GM21786 (cell line): ENCODE data around the gene PPIG.
A peak's percentile ranks its signal among the peaks of the same experiment; 100 is the strongest.
"Not testable (repeated sequence)": the region's sequence is repeated elsewhere in the genome, so short reads cannot be mapped to it uniquely, and the experiment has no call there.

Experiments used
- ATAC-seq: cut with Tn5 transposase; IDR thresholded peaks from one replicate; pipeline ENCODE4 v1.9.1; 2021; ENCODE audit not compliant: unreplicated experiment

PPIG gene

GRCh38 chr2:169584005-169584877, at the start of gene PPIG:
Gene PPIG (plus strand): TSS chr2:169584351. CDS start chr2:169604042, 19,691 bp downstream.
- ATAC-seq: peak; percentile 91

- ATAC-seq: not testable (repeated sequence)
These were observed 44.7 kb upstream of the PPIG start for GRCh38 chr2:169539460-169539859.

GRCh38 chr2:169540146-169540545, 44.0 kb upstream of the PPIG start:
- no peak for ATAC-seq

- no peak for ATAC-seq
These were observed 41.7 kb upstream of the PPIG start for GRCh38 chr2:169542433-169542832.

- no peak for ATAC-seq
These were observed 37.4 kb upstream of the PPIG start for GRCh38 chr2:169546756-169547155.

- ATAC-seq: no peak
These were observed 22.8 kb upstream of the PPIG start for GRCh38 chr2:169561364-169561763.

- ATAC-seq: not testable (repeated sequence)
These were observed 22.1 kb upstream of the PPIG start for GRCh38 chr2:169562084-169562483.

- no peak for ATAC-seq
These were observed 21.6 kb upstream of the PPIG start for GRCh38 chr2:169562519-169562918.

GRCh38 chr2:169565686-169566085, 18.5 kb upstream of the PPIG start:
- no peak for ATAC-seq

GRCh38 chr2:169569948-169570347, 14.2 kb upstream of the PPIG start:
- ATAC-seq: no peak

GRCh38 chr2:169570752-169571151, 13.4 kb upstream of the PPIG start:
- not testable (repeated sequence) for ATAC-seq

- no peak for ATAC-seq
These were observed 12.6 kb upstream of the PPIG start for GRCh38 chr2:169571571-169571970.

GRCh38 chr2:169572189-169572588, 12.0 kb upstream of the PPIG start:
- ATAC-seq: no peak

GRCh38 chr2:169572821-169573159, 11.4 kb upstream of the PPIG start:
- ATAC-seq: no peak

GRCh38 chr2:169573160-169573973, 10.8 kb upstream of the PPIG start, which contains the start of gene FASTKD1:
Gene FASTKD1 (minus strand): TSS chr2:169573865. CDS start chr2:169572029, 1,836 bp downstream.
- peak; percentile 99 for ATAC-seq

GRCh38 chr2:169573974-169574299, 10.2 kb upstream of the PPIG start:
- ATAC-seq: no peak

- not testable (repeated sequence) for ATAC-seq
These were observed 9.6 kb upstream of the PPIG start for GRCh38 chr2:169574539-169574938.

- ATAC-seq: not testable (repeated sequence)
These were observed 8.9 kb upstream of the PPIG start for GRCh38 chr2:169575264-169575663.

GRCh38 chr2:169579044-169579443, 5.1 kb upstream of the PPIG start:
- no peak for ATAC-seq

- ATAC-seq: not testable (repeated sequence)
These were observed 1.4 kb upstream of the PPIG start for GRCh38 chr2:169582552-169583266.

GRCh38 chr2:169583518-169583917, 633 bp upstream of the PPIG start:
- ATAC-seq: no peak
